HL-60/S4 (cell line): Measurements from ENCODE around the gene KRTAP10-7.
"Not testable (repeated sequence)": the region's sequence is repeated elsewhere in the genome, so short reads cannot be mapped to it uniquely, and the experiment has no call there.

Source experiments
- in situ Hi-C: fragments of 300-500 bp; cut with MboI; formaldehyde crosslinking; loops from 2 replicates; pipeline ENCODE4 v1.14.3; 2022; ENCODE audit warnings: low sequenced_read_pairs

The KRTAP10-7 gene

GRCh38 chr21:44609193-44609592 lies 8.8 kb downstream of the KRTAP10-7 start:
- in situ Hi-C loops = no loop called here

- in situ Hi-C loops = not testable (repeated sequence)
These were observed 9.9 kb downstream of the KRTAP10-7 start for GRCh38 chr21:44610157-44610843.

- in situ Hi-C loops = no loop called here
These were observed 11.2 kb downstream of the KRTAP10-7 start for GRCh38 chr21:44611551-44611950.

GRCh38 chr21:44612029-44612486 lies 11.7 kb downstream of the KRTAP10-7 start, which contains the start of gene KRTAP10-8:
Gene KRTAP10-8, plus strand, starts transcription at chr21:44612079. Its CDS starts 22 bp downstream, at chr21:44612101.
- in situ Hi-C loops = no loop called here

- in situ Hi-C loops = no loop called here
These were observed 12.4 kb downstream of the KRTAP10-7 start for GRCh38 chr21:44612669-44613229.

GRCh38 chr21:44613386-44614155 lies 13.2 kb downstream of the KRTAP10-7 start:
- in situ Hi-C loops = no loop called here

GRCh38 chr21:44614161-44614631 lies 13.8 kb downstream of the KRTAP10-7 start:
- in situ Hi-C loops = no loop called here

GRCh38 chr21:44614961-44615391 lies 14.6 kb downstream of the KRTAP10-7 start:
- in situ Hi-C loops = no loop called here

- in situ Hi-C loops = no loop called here
These were observed 15.1 kb downstream of the KRTAP10-7 start for GRCh38 chr21:44615466-44615865.

GRCh38 chr21:44615911-44616590 lies 15.7 kb downstream of the KRTAP10-7 start:
- in situ Hi-C loops = no loop called here

- in situ Hi-C loops = no loop called here
These were observed 16.2 kb downstream of the KRTAP10-7 start for GRCh38 chr21:44616591-44616926.

- in situ Hi-C loops = no loop called here
These were observed 16.7 kb downstream of the KRTAP10-7 start for GRCh38 chr21:44617071-44617501.

- in situ Hi-C loops = no loop called here
These were observed 18.1 kb downstream of the KRTAP10-7 start for GRCh38 chr21:44618504-44618903.

GRCh38 chr21:44618909-44619308 lies 18.5 kb downstream of the KRTAP10-7 start:
- in situ Hi-C loops = no loop called here

GRCh38 chr21:44619886-44620285 lies 19.5 kb downstream of the KRTAP10-7 start:
- in situ Hi-C loops = no loop called here

- in situ Hi-C loops = no loop called here
These were observed 23.2 kb downstream of the KRTAP10-7 start for GRCh38 chr21:44623575-44623974.

GRCh38 chr21:44625756-44626155 lies 25.4 kb downstream of the KRTAP10-7 start:
- in situ Hi-C loops = no loop called here

- in situ Hi-C loops = no loop called here
These were observed 25.9 kb downstream of the KRTAP10-7 start for GRCh38 chr21:44626262-44626661.

- in situ Hi-C loops = no loop called here
These were observed 26.3 kb downstream of the KRTAP10-7 start, which contains the start of gene KRTAP10-9 for GRCh38 chr21:44626673-44627143. Gene KRTAP10-9, plus strand, starts transcription at chr21:44627093. Its CDS starts 79 bp downstream, at chr21:44627172.

GRCh38 chr21:44627181-44627822 lies 26.9 kb downstream of the KRTAP10-7 start:
- in situ Hi-C loops = not testable (repeated sequence)
